GM12872 (cell line): ENCODE results near the gene NEDD4L.

Experiments used
- TF ChIP-seq, protein P1 (sequence below): IDR thresholded peaks from 3 replicates; pipeline ENCODE4 v1.5.1; 2011; ENCODE audit warnings: low read depth, mild to moderate bottlenecking, low read length, moderate library complexity; ENCODE audit not compliant: insufficient read depth

NEDD4L gene

DNA sequence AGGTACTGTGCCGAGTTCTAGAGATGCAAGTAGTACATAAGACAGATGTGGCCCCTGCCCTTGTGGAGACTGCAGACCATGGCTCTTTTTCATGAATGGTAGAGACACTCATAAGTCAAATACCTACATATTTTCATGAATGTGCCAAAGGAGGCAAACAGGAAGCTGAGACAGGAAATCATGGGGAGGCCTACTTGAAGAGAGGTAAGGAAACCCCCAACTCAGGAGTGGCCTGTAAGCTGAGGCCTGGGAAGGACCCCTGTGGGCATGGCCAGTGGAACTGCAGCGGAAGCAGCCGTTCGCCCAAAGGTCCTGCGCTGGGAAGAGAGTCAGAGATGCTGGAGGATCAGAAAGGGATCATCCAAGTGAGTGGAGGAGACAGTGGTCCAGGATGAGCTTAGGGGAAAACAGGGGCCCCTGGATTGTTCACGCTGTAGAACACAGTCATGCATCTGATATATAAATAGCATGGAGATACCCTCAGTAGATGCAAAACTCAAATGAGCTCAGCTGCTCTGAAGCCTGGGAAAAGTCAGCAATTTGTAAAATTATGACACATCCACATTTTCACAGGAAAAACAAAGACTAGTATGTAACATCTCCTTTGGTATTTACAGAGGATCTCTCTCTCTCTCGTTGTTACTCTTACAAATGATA lies 228.9 kb downstream of the NEDD4L start:
- TF ChIP-seq, protein P1, sequence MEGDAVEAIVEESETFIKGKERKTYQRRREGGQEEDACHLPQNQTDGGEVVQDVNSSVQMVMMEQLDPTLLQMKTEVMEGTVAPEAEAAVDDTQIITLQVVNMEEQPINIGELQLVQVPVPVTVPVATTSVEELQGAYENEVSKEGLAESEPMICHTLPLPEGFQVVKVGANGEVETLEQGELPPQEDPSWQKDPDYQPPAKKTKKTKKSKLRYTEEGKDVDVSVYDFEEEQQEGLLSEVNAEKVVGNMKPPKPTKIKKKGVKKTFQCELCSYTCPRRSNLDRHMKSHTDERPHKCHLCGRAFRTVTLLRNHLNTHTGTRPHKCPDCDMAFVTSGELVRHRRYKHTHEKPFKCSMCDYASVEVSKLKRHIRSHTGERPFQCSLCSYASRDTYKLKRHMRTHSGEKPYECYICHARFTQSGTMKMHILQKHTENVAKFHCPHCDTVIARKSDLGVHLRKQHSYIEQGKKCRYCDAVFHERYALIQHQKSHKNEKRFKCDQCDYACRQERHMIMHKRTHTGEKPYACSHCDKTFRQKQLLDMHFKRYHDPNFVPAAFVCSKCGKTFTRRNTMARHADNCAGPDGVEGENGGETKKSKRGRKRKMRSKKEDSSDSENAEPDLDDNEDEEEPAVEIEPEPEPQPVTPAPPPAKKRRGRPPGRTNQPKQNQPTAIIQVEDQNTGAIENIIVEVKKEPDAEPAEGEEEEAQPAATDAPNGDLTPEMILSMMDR = no peak

DNA sequence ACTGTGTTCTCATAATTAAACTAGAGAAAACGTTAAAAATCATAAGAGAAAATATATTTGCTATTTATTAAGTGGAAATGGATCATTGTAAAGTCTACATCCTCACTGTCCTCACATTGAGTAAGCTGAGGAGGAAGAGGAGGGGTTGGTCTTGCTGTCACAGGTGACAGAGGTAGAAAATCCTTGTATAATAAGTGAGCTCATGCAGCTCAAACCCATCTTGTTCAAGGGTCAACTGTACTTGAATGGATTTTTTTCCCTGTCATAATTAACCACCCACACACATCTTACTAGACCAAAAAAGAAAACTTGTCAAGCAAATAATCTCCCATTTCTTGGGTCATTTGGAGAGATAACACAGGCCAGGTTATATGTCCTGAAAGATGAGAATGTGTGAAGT lies 231.2 kb downstream of the NEDD4L start:
- TF ChIP-seq, protein P1 = no peak

DNA sequence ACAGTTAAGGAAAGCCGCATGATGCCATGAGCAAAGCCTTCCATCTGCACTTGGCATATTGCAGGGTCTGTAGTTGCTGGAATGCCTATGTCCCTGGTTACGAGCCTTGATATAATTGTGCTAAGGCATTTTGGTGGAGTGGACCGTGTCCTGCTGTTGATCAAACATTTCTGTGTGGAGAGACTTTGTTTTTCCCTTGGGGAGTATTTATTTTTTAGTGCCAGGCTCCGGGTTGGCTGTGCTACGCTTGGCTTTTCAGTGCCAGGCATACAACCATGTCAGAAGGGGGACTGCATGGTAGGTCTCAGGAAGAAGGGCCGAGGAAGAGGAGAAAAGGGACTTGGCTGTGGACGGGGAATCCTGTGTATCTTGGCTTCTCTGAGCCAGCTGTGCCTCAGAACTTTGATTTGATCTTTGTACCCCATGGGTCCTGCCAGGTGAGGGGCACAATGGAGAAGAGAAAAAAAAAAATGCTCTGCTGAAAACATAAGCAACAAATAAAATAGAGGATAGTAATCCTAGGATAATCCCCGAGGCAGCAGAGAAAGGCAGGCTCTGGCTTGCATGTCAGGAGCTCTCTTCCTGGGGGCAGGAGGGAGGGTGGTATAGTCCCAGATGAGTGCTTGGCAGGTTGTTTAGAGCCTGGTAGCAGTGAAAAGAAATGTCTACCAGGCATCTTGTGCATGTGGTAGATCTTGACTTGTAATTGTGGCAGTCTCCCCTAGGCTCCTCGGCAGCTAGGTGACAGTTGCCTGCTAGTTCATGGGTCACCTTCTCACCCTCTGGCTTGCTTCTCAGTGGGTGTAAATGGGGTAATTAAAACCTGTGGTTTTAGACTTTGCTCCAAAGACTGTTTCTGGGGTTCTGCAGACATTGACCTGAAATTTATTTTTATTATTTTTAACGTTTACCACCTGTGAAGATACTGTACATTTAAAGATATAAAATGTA lies 233.0 kb downstream of the NEDD4L start:
- TF ChIP-seq, protein P1 = no peak

DNA sequence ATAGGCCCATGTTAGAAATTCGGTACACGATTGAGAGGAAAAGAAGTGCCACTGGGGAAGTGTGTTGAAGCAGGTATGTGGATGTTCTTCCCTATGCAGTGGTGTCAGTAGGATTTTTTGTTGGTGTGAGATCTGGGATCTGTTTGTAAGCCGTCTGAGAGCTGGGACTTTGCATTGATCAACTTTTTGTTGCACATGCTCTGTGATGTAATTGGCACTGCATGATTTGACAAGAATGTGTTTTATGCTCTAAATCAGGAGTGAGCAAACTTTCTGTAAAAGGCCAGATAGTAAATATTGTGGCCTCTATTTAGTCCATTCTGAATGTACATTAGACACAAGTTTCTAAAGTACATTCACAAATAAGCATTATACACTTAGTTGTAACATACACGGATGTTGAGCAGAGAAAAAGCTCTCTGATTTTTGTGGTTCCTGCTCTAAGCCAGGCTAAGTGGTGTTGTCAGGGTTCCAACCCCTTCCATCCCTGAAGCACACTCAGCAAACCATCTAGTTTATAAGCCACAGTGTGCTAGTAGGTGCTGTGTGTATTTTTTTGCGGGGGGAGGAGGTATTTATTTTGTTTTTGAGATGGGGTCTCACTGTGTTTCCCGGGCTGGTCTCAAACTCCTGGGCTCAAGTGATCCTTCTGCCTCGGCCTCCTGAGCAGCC lies 235.6 kb downstream of the NEDD4L start:
- TF ChIP-seq, protein P1 = no peak

DNA sequence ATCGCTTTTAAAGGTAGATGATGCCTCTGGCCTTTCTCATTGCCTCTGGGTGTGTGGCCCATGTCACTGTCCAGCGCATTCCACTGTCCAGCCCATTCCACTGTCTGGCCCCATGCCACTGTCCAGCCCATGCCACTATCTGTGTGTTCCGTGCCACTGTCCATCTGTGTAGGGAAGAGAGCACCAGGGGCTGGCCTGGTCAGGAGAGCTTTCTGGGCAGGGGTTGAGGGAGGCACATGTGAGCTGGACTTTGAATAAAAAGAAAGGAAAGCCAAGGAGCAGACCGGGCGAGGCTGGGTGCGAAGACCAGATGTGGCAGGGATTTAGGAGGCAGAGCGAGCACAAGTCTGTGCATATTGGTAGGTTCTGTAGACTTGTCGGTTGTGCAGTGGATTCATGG lies 236.2 kb downstream of the NEDD4L start:
- TF ChIP-seq, protein P1 = no peak

DNA sequence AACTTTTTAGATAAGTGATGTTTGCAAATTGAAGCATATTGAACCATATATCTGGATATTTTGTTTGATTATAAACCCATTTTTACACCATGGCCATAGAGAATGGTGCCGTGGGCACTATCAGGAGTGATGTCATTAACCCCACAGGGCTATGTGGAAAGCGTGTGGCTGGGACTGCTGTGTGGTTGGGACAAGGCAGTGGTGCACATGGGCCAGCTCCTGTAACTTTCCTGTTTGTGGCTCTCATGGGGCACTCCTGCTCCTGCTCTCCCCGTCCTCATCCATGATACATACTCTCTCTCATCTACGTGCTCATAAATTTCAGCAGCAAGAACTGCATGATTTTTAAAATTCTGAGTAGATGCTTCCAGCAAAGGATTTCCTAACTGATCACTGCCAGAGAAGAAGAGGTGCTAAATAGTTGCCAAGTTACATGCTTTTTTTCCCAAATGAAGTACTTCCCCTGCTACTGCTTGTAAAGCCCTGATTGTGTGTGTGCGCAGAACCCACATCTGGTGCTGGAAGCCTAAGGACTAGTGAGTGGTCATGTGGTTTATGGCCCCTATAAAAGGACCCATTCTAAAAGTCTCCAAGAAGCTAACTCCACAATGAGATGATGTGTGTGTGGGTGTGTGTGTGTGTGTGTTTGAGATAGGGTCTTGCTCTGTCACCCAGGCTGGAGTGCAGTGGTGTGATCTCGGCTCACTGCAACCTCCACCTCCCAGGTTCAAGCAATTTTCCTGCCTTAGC lies 240.8 kb downstream of the NEDD4L start:
- TF ChIP-seq, protein P1 = no peak
